ENCODE data around the gene IL12RB2.
"Not testable (repeated sequence)": the region's sequence is repeated elsewhere in the genome, so short reads cannot be mapped to it uniquely, and the experiment has no call there.

Gene IL12RB2

DNA sequence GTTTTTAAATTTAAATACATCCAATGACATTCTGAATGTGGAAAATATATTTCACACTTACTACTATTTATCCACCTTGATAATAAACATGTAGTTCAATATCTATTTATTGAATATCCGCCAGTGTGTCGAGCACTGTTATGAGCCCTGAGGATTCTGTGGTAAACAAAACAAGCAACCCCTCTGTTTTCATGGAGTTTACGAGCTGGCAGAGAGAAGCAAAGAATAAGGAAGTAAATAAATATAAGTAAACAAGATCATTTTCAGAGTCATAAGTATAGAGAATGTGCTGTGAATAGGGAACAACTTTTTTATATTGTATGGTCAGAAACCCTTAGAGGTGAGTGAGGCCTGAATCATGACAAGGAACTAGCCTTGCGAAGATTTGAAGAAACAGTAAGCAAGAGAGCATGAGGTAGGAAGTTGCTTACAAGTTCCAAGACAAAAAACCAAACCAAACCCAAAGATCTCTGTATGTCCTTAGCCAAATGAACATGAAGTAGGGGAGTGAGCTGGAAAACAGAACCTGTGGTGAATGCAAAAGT is 128.9 kb downstream of the IL12RB2 start:
- DNase-seq: no peak

DNA sequence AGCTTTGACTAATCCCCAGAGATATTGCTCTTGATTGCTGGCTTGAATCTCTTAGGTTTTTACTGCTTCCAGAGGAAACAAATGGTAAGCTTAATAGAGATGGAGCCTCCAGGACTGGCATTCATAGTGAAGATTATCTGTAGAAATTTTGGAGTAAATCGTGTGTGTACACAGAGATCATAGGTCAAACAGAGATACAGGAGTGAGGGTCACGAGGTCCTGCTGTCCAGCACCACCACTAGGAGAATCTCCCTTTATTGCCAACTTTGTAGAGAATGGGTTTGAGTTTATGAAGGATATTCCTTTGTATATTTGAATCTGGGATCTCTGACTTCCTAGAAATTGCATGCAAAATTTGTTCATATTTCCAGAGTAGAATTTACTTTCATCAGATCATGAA is 130.3 kb downstream of the IL12RB2 start:
- no peak for DNase-seq

DNA sequence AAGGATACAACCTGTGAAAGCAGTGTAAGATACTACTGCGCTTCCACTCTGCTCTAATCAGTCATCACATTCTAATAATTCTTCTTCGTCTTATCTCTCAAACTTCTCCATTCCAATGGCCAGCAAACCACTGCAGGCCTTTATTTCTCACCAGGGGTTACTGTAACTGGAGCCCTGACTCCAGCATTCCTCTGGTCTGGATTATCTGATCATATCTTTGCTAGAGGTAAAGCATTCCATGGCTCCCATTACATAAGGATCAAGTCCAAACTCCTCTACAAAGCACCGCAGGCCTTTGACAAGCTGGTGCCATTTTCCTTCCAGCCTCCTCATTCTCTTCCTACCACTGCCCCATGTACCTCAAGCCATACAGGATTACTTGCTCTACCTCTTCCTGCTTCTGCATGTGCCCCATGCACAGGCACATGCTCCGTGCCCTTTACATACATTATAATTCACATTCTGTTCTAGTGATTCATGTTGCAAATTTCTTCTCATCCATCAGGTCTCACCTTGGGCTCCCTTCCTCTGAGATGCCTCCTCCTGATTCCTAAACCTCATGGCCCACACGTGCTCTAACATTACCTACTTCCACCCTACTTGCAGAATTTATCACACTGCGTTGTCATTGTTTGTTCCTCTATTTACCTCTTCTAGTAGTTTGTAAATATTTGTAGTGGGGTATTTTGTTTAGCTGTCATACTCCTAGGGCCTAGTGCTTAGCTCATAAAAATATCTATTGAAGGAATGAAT is 131.8 kb downstream of the IL12RB2 start:
- DNase-seq: no peak

DNA sequence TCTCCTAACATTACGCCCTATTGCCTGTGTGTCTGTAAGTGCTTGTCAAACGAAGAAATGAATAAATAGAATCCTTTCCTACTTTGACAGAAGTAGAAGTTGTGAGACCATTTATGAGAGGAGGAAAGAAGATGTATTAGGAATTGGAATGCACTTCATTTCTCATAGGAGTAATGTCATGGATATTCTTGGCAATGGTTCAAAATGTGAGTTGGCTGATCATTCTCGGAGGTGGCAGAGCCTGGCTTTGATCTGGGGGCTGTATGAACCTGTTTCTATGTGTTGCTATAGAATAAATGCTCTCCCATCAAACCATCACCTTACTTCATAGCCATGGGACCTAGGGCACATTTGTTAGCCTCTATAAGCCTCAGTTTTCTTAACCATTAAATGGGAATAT is 132.7 kb downstream of the IL12RB2 start:
- DNase-seq: no peak

DNA sequence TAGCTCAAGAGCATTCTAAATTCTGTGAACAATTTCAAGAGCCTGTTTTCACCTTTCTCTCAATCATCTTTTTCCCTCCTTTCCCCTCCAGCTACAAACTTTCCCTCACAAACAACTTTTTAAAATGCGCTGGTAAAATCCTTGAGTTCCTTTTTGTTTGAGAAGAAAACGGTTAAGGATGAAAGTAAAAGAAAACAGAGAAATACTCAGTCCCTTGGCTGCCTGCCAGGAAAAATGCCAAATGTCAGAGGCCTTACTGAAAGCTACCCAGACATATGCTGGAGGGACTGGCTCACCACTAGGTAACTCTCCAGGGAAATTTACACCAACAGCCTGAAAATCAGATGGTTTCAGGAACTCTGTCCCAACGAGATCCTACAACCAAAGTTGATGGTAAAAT is 133.5 kb downstream of the IL12RB2 start:
- no peak for DNase-seq

DNA sequence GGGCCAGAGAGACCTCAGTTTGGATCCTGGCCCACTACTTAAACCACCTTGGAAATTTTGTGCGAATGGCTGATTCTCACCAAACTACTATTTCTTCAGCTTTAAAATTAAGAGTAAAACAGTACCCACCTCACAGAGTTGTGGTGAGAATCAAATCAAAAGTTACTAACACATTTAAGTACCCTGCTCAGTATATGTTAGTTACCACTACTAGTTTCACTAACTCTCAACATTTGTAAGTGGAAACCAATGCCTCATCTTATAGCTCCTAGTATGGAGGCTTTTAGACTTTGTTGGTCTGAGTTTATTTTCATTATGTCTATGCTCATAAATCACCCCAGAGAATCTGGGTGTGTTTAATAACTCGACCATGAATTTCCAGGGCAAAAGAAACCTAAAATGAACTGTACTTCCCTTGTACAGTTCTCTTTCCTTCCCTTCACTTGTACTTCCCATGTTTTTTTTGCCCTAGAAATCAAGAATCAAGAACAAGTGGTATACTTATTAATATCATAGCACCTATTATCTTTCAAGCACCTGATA is 134.1 kb downstream of the IL12RB2 start:
- no peak for DNase-seq

DNA sequence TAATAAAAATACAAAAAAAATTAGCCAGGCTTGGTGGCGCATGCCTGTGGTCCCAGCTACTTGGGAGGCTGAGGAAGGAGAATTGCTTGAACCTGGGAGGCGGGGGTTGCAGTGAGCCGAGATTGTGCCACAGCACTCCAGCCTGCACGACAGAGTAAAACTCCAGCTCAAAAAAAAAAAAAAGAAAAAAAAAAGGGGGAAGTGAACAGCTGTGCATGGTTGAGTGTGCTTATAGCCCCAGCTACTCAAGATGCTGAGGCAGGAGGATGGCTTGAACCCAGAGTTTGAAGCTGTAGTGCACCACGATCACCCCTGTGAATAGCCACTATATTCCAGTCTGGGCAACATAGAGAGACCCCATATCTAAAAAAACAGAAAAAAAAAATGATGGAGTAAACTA is 138.3 kb downstream of the IL12RB2 start:
- not testable (repeated sequence) for DNase-seq
